HCT116 (cell line): ENCODE results near the gene GABBR2.

Source experiments
- CEBPB ChIP-seq: IDR thresholded peaks from 2 replicates; pipeline ENCODE4 v1.6.1; 2012; ENCODE audit warnings: low read depth
- ELF1 ChIP-seq: IDR thresholded peaks from 2 replicates; pipeline ENCODE4 v1.6.1; 2012; ENCODE audit warnings: low read depth, borderline replicate concordance
- EZH2 ChIP-seq: fragments of 200-600 bp; sonication (generic); IDR thresholded peaks from 2 replicates; pipeline ENCODE4 v1.6.1; 2017; ENCODE audit warnings: antibody characterized with exemption, mixed run types
- POLR2A ChIP-seq: IDR thresholded peaks from 2 replicates; pipeline ENCODE4 v1.7.0; 2011; ENCODE audit warnings: borderline replicate concordance; ENCODE audit not compliant: insufficient read depth, insufficient read length; ENCODE audit errors: extremely low read depth
- TF ChIP-seq, protein P1 (sequence below): IDR thresholded peaks from 2 replicates; pipeline ENCODE4 v1.6.1; 2012; ENCODE audit warnings: low read depth
- TF ChIP-seq, protein P2 (sequence below), 3 experiments: fragments of 200-600 bp in 1 of 3; sonication (generic) in 1 of 3; IDR thresholded peaks in 2 of 3; conservative IDR thresholded peaks in 1 of 3; 2 replicates each; pipeline ENCODE4 v1.5.1; 2012 to 2017; ENCODE audit warnings: low read depth in 2 of 3, low read length in 2 of 3, antibody characterized with exemption in 1 of 3, borderline replicate concordance in 1 of 3, control low read depth in 1 of 3, mild to moderate bottlenecking in 1 of 3, mixed read lengths in 1 of 3, mixed run types in 1 of 3, moderate library complexity in 1 of 3; ENCODE audit not compliant: insufficient read depth in 1 of 3
- TF ChIP-seq, protein P3 (sequence below): IDR thresholded peaks from 2 replicates; pipeline ENCODE4 v1.6.1; 2012

DNA sequence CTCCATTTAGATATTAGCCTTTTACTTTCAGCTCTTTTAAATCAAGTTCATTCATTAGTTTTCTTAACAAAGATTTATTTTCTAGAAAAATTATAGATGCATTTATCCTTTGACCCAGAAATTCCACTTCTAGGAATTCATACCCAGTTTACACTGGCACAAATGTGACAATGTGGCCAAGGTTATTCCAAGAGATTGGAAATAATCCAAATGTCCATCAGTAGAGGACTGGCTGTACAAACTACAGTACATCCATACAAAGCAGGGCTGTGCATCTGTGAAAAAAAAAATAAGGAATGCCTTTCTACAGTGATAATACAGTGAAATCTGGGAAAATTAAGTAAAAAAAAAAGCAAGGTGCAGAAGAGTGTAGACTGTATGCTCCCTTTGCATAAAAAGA lies 149.2 kb downstream of the GABBR2 start:
- TF ChIP-seq, protein P1, sequence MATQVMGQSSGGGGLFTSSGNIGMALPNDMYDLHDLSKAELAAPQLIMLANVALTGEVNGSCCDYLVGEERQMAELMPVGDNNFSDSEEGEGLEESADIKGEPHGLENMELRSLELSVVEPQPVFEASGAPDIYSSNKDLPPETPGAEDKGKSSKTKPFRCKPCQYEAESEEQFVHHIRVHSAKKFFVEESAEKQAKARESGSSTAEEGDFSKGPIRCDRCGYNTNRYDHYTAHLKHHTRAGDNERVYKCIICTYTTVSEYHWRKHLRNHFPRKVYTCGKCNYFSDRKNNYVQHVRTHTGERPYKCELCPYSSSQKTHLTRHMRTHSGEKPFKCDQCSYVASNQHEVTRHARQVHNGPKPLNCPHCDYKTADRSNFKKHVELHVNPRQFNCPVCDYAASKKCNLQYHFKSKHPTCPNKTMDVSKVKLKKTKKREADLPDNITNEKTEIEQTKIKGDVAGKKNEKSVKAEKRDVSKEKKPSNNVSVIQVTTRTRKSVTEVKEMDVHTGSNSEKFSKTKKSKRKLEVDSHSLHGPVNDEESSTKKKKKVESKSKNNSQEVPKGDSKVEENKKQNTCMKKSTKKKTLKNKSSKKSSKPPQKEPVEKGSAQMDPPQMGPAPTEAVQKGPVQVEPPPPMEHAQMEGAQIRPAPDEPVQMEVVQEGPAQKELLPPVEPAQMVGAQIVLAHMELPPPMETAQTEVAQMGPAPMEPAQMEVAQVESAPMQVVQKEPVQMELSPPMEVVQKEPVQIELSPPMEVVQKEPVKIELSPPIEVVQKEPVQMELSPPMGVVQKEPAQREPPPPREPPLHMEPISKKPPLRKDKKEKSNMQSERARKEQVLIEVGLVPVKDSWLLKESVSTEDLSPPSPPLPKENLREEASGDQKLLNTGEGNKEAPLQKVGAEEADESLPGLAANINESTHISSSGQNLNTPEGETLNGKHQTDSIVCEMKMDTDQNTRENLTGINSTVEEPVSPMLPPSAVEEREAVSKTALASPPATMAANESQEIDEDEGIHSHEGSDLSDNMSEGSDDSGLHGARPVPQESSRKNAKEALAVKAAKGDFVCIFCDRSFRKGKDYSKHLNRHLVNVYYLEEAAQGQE, result no peak
- no peak for TF ChIP-seq CEBPB
- TF ChIP-seq, protein P2, sequence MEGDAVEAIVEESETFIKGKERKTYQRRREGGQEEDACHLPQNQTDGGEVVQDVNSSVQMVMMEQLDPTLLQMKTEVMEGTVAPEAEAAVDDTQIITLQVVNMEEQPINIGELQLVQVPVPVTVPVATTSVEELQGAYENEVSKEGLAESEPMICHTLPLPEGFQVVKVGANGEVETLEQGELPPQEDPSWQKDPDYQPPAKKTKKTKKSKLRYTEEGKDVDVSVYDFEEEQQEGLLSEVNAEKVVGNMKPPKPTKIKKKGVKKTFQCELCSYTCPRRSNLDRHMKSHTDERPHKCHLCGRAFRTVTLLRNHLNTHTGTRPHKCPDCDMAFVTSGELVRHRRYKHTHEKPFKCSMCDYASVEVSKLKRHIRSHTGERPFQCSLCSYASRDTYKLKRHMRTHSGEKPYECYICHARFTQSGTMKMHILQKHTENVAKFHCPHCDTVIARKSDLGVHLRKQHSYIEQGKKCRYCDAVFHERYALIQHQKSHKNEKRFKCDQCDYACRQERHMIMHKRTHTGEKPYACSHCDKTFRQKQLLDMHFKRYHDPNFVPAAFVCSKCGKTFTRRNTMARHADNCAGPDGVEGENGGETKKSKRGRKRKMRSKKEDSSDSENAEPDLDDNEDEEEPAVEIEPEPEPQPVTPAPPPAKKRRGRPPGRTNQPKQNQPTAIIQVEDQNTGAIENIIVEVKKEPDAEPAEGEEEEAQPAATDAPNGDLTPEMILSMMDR (IDR thresholded peaks at IDR 0.05 in 2 of 3, conservative IDR thresholded peaks at IDR 0.05 in 1 of 3; ENCODE audit: borderline replicate concordance in 1 of 3, insufficient read depth in 1 of 3, low read depth in 2 of 3, low read length in 2 of 3), result no peak
- no peak for TF ChIP-seq EZH2
- TF ChIP-seq ELF1, result no peak
- no peak for TF ChIP-seq POLR2A
- TF ChIP-seq, protein P3, sequence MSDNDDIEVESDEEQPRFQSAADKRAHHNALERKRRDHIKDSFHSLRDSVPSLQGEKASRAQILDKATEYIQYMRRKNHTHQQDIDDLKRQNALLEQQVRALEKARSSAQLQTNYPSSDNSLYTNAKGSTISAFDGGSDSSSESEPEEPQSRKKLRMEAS, result no peak
